ENCODE data around the gene NPY2R.

Gene NPY2R

DNA sequence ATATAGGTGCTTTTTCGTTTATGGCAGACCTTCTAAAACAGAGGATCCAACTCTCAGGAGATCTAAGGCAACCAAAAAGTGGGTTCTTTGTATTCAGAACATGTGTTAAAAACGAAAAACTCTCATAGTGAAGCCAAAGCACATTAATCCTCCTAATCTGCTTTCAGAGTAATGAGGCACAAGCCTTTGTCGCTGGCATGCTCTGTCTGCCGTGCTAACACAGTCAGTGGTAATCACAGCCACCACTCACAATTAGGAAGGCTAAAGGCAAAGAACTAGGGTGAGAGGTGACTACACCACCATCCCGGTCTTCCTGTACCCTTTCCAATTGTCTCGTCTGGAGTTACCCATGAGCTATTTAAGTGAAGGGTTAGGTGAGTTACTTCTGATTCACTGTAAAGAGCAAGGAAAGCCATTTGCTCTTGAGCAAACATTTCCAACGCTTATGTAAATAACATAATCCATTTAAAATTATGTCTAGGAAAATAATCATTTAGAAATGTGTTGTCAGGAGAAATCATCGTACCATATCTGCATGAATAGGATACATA lies 40.7 kb downstream of the NPY2R start:
- DNase-seq (ENCODE audit: low spot score) = no peak

DNA sequence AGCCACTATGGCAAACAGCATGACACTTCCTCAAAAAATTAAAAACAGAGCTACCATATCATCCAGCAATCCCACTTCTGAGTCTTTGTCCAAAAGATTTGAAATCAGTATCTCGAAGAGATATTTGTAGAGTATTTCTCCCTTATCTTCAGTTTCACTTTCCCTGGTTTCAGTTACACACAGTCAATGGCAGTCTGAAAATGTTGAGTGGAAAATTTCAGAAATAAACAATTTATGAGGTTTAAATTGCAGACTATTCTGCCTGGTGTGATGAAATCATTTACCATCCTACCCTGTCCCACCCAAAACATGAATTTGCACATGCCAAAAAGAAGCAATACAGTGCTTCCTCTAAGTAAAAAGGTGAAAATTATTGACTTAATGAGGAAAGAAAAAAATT lies 43.9 kb downstream of the NPY2R start:
- DNase-seq (ENCODE audit: low spot score) = no peak

DNA sequence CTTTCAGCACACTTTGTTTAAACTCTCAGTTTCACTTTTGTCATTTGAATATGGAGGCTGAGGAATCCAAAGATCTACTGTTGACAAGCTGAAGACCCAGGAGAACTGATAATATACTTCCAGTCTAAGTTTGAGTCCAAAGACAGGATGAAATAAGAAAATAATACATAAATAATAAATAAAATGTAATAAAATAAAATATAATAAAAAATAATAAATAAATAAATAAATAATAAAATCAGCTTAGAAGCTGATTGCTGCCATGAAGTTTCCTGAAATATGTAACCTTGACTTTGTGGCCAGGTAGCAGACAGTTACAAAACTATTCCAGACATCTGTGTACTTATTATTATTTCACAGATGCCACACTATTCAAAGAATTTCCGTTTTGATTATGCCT lies 55.0 kb downstream of the NPY2R start:
- DNase-seq (ENCODE audit: low spot score) = no peak

DNA sequence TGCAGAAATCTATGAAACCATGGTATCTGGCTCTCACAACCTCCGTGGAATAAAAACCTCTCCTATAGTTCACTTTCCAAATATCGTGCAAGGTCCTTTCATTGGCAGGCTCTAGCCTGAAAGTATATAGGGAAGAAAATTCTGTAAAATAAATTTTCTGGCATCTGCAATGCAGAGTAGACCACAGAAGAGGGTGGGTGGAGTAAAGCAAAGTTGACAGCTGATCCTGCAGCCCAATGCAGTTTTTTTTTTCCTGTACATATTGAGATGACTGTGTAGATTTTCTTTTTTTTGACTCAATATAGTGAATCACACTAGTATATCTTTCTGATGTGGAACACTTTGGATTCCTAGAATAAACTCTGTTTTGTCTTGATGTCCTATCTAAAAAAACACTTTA lies 56.7 kb downstream of the NPY2R start:
- no peak for DNase-seq (ENCODE audit: low spot score)
